NCI-H2196 treated with DMSO at 0.1 percent for 48 hours (cell line): ENCODE results near the gene TMIGD2.

Experiments used
- DNase-seq: peaks from one replicate; lab custom pipeline; 2025; ENCODE audit not compliant: unreplicated experiment; lab: John Stamatoyannopoulos, UW

TMIGD2 gene

DNA sequence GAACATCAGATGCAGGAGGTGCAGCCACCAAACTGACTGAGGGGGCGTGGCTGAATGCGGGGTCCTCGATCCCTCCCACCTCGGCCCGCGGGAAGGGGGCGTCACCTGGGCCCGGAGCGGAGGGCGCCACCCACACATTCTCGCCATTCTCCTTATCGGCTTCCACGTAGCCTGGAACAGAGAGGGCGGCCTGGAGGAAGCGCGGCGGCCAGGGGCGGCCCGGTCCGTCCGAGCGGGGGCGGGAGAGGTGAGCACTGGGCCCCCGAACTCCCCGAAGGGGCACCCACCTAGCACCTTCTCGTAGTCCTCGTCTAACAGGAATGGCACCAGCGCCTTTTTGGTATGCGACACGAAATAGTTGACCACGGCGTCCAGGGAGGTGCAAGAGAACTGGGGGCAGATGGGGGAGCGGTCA is 24.7 kb upstream of the TMIGD2 start:
- no peak for DNase-seq

GRCh38 chr19:4326215-4326836 is 24.1 kb upstream of the TMIGD2 start:
- no peak for DNase-seq

GRCh38 chr19:4324228-4324627 is 22.0 kb upstream of the TMIGD2 start:
- no peak for DNase-seq

DNA sequence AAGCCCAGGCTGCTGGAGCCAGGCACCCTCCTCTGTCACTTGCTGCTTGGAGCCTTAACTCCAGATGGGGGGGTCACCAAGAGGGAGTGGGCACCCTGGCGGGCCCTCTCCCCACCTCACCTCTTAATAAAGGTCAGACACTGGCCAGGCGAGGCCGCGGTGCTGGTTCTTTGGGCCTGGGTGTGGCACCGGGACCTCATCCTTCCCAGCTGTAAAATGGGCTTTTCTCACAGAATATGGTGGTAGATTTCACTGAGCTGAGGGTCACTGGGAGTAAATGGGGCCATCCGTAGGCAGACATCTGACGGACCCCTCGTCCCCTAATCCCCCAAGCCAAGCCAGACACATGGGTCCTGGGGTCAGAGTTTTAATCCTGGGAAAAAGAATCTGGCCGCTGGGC is 21.5 kb upstream of the TMIGD2 start:
- no peak for DNase-seq

DNA sequence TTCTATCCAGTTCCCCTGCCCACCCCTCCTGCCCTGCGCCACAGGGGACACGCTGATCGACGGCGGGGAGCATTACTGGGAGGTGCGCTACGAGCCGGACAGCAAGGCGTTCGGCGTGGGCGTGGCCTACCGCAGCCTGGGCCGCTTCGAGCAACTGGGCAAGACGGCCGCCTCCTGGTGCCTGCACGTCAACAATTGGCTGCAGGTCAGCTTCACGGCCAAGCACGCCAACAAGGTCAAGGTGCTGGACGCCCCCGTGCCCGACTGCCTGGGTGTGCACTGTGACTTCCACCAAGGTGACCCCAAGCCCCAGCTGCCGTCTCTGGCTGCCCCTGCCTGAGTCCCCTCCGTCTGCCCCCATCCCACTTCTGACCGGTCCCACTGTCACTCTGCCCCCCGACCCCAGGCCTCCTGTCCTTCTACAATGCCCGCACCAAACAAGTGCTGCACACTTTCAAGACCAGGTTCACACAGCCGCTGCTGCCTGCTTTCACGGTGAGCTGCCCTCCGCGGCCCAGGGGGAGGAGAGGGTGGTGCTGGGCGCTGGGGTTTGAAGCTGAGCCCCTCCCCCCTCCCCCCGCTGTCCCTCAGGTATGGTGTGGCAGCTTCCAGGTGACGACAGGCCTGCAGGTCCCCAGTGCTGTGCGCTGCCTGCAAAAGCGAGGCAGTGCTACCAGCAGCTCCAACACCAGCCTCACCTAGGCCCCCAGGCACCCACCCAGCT is 20.9 kb upstream of the TMIGD2 start:
- no peak for DNase-seq

- no peak for DNase-seq
Measured at GRCh38 chr19:4320419-4320818, 18.2 kb upstream of the TMIGD2 start.

- DNase-seq, result no peak
Measured at GRCh38 chr19:4319067-4319718, 17.0 kb upstream of the TMIGD2 start.

DNA sequence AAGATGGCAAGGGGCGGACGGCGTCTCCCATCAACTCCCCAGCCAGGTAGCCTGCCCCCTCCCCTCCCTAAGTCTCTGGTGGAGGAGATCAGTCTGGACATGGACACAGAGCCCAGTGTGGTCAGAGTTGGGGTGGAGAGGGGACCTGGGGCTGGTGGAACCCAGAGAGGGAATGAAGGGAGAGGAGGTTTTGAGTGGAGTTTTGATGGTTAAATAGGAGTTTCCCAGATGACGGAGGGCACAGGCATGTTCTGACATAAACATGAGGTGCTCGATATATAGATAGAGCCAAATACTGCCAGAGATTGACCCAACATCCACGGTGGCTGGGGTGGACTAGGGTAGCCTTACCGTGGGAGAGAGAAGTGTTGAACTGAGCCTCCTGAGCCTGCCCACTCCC is 16.3 kb upstream of the TMIGD2 start:
- no peak for DNase-seq

DNA sequence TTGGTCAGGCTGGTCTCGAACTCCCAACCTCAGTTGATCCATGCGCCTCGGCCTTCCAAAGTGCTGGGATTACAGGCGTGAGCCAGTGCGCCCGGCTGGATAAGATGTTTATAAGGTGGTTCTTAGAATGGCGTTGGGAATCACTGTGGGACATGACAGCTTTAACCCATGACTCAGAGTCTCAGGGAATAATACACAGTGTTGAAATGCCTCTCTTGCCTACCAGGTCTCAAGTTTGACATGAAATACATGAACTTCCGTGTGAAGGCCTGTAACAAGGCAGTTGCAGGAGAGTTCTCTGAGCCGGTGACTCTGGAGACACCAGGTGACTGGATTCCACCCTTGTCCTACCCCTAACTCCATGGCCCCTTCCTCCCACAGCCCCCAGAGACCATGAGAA is 14.8 kb upstream of the TMIGD2 start:
- no peak for DNase-seq

DNA sequence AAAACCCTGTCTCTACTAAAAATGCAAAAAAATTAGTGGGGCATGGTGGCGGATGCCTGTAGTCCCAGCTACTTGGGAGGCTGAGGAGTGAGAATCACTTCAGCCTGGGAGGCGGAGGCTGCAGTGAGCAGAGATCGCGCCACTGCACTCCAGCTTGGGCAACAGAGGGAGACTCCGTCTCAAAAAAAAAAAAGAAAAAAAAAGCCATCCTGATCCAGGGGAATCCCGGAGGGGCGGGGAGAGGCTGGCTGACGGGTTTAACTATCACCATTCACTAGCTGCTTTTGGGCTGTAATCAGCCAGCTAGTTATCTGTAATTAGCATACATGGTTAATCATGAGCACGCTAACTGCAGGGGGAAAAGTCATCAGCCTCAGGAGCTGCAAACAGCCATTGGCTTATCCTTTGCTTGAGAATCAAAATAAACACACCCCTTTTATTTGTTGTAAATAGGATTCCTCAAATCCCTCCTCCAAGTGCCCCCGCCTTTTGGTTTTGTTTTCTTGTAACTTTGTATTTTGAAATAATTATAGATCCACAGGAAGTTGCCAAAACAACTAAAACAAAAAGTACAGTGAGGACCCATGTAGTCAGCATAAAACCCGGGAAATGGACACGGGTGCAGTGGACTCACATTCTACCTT is 11.8 kb upstream of the TMIGD2 start:
- no peak for DNase-seq

GRCh38 chr19:4310247-4311121 is 8.3 kb upstream of the TMIGD2 start:
- DNase-seq, result no peak

DNA sequence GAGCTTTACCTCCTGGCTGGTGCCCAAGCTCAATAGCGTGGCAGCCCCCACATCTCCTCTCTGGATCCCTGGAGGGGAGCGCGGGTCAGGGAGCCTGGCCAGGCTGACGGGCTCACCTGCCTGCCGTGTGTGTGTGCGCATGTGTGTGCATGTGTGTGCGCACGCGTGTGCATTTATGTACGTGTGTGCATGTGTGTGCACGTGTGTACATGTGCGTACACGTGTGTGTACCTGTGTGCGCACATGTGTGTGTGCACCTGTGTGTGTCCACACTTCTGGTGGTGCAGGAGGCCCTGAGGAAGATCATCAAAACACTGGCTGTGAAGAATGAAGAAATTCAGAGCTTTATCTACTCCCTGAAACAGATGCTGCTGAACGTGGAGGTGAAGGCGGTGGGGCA is 3.5 kb upstream of the TMIGD2 start:
- DNase-seq, result no peak

- DNase-seq, result no peak
Measured at GRCh38 chr19:4305257-4305612, 3.0 kb upstream of the TMIGD2 start.

- peak; percentile 39 for DNase-seq
Measured at GRCh38 chr19:4304538-4305256, 2.5 kb upstream of the TMIGD2 start, which contains the start of gene FSD1. Gene FSD1 (plus strand): TSS chr19:4304598. CDS start chr19:4304747, 149 bp downstream.

DNA sequence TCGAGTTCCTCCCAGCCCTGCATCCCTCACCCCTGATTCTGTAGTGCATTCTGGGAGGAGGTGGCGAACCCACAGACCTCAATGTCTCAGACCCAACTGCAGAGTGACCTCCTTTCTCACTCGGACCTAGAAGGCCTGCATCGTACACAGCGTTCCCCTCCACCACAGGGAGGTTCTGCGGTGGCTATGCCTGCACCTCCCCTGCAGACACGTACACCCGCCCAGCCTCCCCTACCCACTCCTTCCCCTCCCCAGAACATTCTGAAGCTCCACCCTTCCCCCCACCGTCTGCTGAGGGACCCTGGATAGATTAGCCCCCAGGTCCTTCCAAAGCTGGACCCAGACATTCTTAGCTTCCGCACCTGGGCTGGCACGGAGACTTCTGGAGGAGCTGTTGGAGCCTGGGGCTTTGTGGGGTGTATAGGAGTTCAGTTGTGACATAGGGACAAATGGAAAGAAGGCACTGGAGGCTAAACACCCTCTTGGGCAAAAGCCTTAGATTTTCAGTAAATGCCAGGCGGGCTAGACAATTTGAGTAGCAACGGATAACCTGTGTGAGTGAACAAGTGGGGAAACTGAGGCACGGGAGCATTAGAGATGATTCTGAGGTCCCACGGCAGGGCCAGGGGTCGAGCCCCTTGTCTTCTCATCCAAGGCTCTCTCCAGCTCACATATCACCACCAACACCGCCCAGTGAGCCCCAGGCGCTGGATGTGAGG is 1.8 kb upstream of the TMIGD2 start:
- DNase-seq, result no peak

DNA sequence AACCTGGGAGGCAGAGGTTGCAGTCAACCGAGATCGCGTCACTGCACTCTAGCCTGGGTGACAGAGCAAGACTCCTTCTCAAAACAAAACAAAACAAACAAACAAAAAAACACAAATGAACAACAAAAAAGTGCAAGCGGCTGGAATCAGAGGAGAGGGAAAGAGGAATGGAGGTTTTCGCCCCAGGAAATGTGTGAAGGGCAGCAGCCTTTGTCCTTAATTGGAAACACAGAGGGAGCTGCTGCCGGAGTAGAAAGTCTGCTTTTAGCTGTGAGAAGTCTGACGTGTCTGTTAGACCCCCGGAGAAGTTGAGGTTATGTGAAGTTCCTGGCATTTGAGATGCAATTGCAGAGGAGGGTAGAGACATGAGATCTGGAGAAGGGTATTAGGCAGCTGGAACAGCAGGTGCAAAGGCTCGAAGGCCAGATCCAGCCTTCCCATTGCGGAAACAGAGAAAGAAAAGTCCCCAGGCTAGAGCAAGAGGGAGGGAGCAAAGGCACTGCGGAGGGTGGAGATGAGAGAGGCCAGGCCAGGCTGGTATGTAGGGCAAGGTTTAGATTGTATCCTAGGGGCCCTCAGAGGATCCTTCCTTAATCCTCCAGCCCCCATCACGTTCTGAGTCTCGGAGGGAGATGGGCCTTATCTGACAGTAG is 473 bp downstream of the TMIGD2 start:
- no peak for DNase-seq

DNA sequence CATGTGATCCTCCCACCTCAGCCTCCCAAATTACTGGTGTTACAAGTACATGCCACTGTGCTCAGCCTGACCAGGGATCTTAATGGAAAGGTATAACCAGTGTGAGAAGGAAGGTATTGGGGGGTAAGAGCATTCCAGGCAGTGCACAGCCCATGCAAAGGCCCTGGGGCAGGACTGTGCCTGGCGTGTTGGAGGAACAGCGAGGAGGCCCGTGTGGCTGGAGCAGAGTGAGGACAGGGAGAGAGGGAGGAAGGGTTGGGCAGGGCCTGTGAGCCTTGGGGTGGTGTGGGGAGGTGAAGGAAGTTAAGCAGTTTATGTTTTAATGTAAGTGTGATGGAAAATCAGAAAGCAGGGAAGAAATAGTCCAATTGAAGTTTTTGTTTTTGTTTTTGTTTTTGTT is 1.6 kb downstream of the TMIGD2 start:
- no peak for DNase-seq

DNA sequence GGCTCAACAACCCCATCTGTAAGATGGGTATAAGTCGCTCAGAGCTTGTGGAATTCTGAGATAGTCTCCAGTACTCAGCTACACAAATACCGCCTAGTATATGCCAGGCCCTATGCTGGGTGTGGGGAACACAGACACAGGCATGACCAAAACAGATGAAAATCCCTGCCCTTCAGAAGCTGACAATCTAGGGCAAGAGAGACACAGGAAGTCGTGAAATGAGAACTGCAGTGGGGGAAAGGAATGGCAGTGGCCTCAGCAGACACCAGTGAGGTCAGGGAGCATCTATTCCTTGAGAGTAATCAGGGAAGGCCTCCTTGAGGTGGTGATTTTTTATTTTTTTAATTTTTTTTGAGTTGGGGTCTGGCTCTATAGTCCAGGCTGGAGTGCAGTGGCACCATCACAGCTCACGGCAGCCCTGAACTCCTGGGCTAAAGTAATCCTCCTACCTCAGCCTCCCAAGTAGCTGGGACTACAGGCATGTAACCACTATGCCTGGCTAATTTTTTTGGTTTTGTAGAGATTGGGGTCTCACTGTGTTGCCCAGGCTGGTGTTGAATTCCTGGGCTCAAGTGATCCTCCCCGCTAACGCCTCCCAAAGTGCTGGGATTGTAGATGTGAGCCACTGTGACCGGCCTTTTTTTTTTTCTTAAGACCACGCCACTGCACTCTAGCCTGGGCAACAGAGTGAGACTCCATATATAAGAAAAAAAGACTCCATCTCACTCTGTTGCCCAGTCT is 3.2 kb downstream of the TMIGD2 start:
- DNase-seq, result no peak
